NCI-H69 (cell line): ENCODE data around the gene ZNF532.
A peak's percentile ranks its signal among the peaks of the same experiment; 100 is the strongest.

Experiments used
- DNase-seq: peaks from one replicate; lab custom pipeline; 2025; lab: John Stamatoyannopoulos, UW

Gene ZNF532

GRCh38 chr18:58850786-58851469 lies 13.7 kb upstream of the ZNF532 start:
- no peak for DNase-seq

DNA sequence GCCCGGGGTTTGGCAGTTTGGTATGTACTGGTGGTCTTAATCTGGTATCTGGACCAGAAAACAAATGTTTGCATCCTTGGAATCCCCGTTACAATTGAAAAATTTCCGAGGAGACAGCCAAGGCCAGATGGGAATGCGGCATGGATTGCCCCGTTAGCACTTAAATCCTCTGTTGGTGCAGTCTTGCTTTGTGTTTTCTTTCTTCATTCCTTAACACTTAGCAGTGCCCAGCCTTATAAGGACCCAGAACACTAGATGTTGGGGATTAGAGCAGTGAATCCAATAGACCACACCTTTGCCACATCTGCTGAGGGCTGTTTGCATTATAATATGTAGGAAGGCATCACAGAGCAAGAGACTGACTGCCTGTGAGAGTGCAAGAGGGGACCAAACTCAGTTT lies 12.8 kb upstream of the ZNF532 start:
- no peak for DNase-seq

DNA sequence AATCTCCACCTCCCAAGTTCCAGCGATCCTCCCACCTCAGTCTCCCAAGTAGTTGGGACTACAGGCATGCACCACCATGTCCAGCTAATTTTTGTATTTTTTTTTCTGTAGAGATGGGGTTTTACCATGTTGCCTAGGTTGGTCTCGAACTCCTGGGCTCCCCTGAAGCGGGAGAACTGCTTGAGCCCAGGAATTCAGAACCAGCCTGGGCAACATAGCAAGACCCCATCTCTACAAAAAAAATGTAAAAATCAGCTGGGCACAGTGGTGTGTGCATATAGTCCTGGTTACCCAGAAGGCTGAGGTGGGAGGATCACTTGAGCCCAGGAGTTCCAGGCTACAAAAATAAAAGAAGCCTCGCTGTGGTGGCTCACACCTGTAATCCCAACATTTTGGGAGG lies 12.0 kb upstream of the ZNF532 start:
- no peak for DNase-seq

- no peak for DNase-seq
These were observed 11.1 kb upstream of the ZNF532 start for GRCh38 chr18:58853561-58853960.

DNA sequence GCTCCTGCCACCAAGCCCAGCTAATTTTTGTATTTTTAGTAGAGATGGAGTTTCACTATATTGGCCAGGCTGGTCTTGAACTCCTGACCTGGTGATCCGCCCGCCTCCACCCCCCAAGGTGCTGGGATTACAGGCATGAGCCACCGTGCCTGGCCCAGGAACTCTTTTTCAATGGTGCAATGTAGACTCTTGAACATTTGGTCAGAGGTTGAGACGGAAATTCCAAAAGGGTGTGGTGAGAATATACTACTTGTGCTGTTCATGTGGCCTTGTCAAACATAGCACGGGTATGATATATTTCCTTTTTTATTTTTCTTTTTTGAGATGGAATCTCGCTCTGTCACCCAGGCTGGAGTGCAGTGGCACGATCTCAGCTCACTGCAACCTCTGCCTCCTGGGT lies 9.2 kb upstream of the ZNF532 start:
- peak; percentile 40 for DNase-seq

DNA sequence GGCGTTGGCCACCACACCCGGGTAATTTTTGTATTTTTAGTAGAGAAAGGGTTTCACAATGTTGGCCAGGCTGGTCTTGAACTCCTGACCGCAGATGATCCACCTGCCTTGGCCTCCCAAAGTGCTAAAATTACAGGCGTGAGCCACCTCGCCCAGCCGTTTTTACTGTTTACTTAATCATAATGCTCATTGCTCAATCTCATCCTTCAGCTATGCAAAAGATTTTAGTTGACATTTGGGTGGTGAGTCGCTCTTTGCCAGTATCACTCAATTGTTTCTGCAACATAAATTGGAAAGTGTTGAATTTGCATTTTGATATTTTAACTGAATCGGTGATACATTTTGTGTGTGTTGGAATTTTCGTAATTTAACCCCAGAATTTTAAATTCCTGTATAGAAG lies 7.8 kb upstream of the ZNF532 start:
- peak; percentile 49 for DNase-seq

DNA sequence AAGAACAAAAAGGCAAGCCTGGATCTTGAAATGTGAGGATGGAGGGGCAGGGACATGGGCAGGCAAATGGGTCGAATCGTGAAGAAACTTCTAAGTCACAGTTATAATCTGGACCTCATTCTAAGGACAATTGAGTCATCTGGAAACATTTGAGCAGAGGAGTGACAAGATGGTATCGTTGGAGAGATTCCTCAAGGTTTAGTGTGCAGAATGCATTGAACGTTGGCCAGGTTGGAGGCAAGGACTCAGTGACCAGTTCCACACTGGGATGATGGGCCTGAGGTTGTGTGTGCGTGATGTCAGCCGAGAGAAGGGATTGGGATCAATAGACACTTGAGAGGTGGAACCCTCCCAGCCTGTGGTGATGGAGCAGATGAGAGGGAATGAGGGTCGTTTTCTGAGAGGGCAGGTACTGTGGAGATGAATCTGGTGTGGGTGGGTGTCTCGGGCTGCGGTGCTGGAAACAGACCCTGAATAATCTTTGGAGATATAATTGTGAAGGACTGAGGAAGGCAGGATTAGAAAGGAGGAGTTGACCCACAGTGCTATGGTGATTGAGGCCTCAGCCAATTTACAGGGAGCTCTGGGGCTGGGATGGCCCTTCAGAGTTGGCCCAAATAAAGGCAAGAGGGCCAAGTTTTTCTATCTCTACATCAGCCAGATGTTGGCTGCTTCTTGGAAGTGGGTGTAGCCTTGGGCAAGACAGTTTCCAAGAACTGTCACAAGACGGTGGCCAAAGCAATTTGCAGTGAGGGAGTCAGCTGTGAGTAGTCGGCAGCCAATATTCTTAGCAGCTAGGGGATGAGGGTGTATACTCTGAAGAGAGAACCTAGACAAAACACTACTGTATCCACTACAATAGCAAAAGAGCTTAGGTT lies 5.8 kb upstream of the ZNF532 start:
- no peak for DNase-seq

DNA sequence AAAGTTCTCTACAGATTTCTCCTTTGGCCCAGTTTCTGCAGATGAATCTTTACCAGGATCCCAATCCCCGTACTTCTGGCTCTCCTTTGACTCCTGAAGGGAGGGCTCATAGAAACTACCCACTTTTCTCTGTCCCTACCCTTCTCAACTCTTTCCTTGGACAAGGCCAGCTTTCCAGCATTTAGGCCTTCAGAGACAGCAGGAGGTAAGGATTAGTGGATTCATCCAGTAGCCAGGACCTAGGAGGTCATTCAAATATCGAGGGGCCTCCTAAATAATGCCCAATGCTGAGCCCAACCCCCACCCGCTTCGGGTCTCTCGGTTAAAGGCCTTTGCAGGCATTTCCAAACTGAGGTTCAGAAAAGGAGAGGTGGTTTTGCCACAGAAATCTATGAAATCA lies 4.8 kb upstream of the ZNF532 start:
- DNase-seq = no peak

DNA sequence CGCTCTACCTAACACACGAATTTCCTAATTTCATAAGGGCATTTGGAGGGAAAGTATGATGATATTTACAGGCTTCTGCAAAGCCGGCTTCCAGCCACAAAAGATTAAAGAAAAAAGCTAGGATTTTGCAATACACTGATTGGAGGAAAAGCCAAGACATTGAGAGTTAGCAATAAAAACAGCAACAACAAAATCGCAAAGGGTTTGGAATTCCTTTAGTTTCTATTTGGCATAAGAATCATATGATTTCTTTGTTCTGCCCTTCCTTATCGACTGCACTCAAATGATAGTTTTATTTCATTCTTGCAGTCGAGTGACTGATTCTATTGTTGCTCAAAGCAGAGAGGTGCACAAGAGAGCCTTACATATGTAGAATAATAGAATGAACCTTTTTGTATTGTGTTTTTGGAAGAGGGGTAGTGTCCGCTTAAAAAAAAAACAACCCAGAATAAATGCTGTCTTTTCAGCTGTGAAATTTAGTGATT lies 3.9 kb upstream of the ZNF532 start:
- no peak for DNase-seq

DNA sequence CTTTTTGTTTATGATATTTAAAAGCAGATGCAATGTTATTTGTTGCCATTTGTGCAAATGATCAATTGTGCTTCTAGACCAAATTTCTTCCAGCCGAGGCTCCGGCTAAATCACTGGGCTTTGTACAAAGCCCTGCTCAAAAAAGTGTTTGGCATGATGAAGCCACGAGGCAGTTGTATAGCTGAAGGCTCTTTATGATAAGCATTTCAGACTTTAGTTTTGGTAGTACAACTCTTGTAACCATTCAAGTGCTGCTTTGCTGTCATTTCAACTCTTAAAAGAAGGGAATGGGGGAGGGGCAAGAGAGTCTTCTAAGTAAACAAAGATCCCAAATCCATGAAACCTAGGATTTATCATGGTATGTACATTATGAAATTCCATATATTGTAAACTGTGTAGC lies 3.3 kb upstream of the ZNF532 start:
- peak; percentile 52 for DNase-seq

DNA sequence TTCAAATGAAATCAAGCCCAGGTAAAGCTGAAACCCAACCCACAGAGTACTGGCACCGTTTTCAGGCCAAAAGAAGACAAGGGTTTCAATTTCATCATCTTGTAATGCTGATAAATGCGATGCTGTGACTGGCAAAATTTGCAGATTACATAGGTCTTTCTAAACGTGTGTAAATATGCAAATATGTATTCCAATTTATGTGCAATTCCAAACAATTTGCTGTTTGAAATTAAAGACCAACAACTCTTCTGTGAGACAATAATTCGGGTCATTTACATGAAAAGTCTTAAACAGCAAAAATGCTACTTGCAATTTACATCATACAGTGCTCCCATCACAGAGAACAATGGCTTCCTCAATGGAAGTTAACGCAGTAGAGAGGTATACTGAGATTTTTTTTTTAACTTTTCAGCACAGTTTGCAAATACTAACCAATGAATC lies 2.8 kb upstream of the ZNF532 start:
- DNase-seq = peak; percentile 53

DNA sequence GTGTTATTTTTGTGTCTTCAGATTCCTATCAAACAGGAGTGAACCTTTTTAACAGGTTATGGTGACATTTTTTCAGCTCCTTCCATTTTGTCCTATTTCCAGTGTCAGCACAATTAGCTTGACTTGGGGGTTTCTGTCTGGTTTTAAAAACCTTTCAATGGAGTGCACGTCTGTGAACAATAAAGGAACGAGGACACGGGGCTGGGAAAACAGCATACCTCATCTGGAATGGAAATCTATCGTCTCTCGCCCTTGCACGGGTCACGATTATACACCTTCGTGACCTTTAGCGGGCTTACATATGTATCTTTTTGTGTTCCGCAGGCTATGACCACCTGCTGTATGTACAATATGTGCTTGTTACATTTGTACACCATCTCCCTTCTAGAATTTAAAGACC lies 2.3 kb upstream of the ZNF532 start:
- no peak for DNase-seq

DNA sequence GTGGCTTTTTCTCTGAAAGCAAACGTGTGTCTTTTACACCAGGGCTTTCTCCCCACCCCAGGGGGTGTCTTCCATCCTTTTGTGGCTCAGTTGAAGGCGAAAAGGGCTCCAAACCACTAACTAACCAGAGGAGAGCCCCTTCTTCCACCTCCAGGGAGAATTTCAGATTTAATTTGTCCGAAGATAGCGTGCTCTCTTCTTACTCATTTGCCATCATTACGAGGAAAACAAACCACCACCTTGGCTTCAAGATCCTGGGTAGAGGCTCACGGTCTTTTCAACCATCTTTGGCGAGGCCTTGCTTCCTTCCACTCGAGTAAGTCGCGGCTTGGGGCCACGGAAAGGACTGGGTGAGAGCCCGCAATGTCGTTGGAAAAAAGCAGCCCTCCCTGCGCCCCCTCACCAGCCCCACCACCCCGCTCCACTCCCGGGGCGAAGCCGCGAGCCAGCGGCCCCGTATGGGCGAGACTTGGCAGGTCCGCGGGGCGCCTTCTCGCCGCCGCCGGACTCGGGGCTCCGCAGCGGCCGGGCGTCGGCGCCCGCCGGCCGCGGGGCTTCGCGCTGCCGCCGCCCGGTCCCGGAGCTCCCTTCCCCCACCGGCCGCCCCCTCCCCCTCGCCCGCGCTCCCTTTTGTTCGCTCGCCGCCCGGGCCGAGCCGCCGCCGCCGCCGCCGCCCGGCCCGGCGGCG lies 1.7 kb upstream of the ZNF532 start:
- no peak for DNase-seq

DNA sequence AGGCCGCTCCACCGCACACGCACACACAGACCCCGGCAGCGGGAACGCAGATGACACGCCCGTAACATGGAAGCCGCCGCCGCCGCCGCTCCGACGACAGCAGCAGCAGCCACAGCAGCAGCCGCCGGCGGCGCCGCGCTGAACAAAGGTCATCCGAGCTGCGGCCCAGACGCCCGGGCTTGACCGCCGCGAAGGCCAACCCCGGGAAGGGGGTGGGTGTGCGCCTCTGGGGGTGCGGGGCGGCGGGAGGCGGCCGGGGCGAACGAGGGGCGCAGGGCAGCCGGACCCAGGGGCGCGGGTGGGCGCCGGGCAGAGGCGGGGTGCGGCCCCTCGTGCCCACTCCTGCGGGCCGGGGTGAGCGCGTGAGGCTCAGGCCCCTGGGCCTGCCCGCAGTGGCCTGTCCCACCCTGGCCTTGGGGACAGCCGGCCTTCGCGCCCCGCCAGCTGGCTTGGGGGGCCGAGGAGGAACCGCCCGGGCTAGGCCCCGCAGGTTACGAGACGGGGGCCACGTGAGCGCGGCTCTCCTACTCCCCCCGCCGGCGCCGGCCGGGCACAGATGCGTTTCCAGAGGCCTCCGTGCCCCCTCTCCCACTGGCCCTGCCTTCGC lies 1.0 kb upstream of the ZNF532 start:
- peak; percentile 90 for DNase-seq

- peak; percentile 47 for DNase-seq
These were observed 435 bp downstream of the ZNF532 start for GRCh38 chr18:58865033-58865590.

DNA sequence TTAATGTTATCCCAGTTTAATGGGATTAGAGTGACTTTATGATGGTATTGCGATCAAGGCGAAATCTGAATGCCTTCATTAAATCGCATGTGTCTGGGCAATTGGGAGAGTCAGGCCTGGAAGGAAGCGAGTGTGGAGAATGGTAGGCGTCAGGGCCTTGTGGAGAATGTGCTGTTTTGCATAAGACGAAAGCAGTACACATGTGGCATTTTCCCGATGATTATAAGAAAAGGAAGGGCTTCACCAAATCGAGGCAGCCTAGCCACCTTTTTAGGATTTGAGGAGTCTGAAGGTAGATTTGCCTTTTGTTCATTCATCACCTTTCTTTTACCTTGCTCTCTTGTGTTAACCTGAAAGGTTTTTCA lies 1.0 kb downstream of the ZNF532 start:
- DNase-seq = no peak

GRCh38 chr18:58866066-58866772 lies 1.5 kb downstream of the ZNF532 start:
- no peak for DNase-seq

GRCh38 chr18:58866773-58867150 lies 2.1 kb downstream of the ZNF532 start:
- DNase-seq = no peak

DNA sequence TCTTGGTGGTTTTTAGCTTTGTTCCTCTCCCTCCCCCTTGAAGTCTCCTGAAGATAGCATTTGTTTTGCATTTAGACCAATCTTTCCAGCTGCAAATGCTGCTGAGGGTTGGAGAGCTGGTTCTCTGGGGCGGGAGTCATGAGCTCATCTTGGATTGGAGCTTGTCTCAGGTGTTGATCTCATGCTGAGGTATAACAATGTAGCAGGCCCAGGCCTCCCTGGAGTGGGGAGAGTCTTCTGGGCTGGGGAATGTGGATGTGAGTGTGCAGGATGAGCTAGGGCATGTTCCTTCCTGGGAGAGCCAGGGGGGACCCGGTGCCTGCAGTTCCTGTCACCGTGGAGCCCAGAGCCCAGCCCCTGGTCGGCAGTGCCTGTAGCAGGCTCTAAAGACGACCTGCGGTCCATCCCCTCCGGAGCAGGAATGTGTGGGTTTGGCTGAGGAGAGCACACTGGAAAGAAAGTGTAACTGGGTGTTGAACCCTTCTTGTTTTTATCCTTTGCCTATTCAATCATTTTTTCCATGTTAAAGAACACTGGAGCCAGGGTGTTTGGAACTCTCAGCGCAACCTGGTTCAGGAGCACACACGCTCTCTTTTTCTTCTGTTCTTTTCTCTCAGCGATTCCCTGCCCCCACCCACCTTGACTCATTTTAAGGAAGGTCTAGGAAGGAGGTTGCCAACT lies 2.7 kb downstream of the ZNF532 start:
- DNase-seq = peak; percentile 69

DNA sequence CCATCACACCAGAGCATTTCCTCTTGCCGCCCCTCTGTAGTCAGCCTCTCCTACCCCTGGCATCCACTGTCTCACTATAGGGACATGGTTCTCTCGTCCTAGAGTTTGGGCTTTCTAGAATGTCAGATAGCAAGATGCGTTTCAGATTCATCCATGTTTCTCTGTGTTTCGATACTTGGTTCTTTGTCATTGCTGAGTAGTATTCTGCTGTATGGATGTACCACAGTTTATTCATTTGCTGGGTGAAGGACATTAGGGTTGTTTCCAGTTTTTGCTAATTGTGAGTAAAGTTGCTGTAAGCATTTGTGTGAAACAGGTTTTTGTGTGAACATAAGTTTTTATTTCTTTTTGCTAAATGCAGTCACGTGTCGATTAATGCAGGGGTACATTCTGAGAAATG lies 3.8 kb downstream of the ZNF532 start:
- no peak for DNase-seq

DNA sequence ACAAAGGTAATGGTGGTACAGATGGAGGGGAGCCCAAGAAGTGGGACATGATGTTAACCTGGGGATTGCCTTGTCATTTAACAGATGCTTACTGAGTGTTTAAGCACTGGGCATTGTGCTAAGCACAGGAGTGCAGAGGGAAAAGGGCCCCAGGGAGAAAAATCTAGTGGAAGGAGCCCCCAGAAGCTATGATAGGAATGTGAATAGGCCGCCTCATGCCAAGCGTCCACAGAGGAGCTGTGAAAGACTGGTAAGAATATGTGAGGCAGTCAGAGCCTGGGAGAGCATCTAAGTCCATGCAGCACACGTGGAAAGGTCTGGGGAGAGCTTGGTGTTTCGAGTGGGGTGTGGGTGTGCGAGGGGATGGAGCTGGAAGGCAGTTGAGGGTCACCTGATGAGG lies 5.5 kb downstream of the ZNF532 start:
- DNase-seq = no peak
